Measurements from ENCODE around the gene ZBTB25. TPM values are rescaled to one million over a fixed set of nuclear protein-coding genes. Genes with fewer than 3 reads are reported as not detected.

ZBTB25 gene
- total RNA-seq, 1 experiment from 2014 or later: 26.3 TPM

DNA sequence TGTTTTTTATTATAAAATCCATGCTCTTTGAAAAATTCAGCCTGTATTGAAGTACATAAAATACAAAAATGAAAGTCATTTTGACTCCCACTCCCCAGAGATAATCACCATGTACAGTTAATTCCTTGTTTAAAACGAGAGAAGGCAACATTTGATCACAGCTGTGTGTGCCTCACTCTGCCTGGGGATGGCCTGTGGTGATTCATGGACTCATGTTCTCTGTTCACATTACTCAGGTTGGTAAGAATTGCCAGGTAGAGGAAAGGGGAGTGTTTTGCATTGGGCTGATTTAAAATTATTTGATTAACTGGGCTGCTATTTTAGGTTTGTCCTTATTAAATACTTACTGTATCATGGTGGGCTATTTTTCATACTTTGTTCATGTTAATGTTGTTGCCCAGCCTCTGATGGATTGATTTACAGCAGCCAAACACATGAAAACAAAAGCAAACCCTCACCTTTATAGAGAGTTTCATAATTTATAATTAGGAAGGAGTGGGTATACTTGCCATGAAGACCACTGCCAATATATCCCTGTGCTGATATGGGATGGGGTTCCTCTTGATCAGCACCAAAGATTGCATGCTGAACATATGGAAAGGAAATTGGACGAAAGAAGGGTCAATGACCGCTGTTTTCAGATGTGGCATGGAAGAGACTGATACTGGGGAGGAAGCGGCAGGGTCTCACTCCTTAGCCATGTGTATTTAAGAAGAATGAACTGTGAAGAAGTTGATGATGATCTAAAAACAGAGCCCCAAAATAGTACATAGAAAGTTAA lies 3.9 kb upstream of the ZBTB25 start:
- Histone ChIP-seq H3K27ac (ENCODE audit: low read length) (peak overlapping the region; percentile 96), H3K9ac (ENCODE audit: low read length) (peak overlapping the region; percentile 97), H3K9me2 (replicated peaks; ENCODE audit: insufficient read depth, low read length) (no peaks in the 10 kb centered on the region), H3K9me3 (ENCODE audit: low read length) (no peaks in the 10 kb centered on the region), H3K27me3 (ENCODE audit: low read length) (no peaks in the 10 kb centered on the region), H3K4me1 (ENCODE audit: low read length) (peaks cover 65% of the 10 kb centered on the region), H2AFZ (ENCODE audit: low read length) (no peak overlapping the region), H3K4me2 (ENCODE audit: low read depth, low read length, poor library complexity, severe bottlenecking) (peak overlapping the region; percentile 98), H3K4me3 (ENCODE audit: low read length) (peak overlapping the region; percentile 77), H3K79me2 (ENCODE audit: low read length) (peaks cover 82% of the 10 kb centered on the region), H4K20me1 (ENCODE audit: insufficient read depth, low read depth, low read length) (peaks cover 2% of the 10 kb centered on the region), H3K36me3 (ENCODE audit: insufficient read depth, low read length) (no peaks in the 10 kb centered on the region; the same call in 1 of the 2 replicates)
- DNase-seq: peak; percentile 75

GRCh38 chr14:64506721-64507120 lies 3.1 kb upstream of the ZBTB25 start:
- H3K79me2 ChIP-seq (ENCODE audit: low read length): peaks cover 82% of the 10 kb centered on the region
- no peaks in the 10 kb centered on the region for H3K9me2 ChIP-seq (replicated peaks; ENCODE audit: insufficient read depth, low read length)
- peaks cover 68% of the 10 kb centered on the region for H3K4me1 ChIP-seq (ENCODE audit: low read length)
- H3K27ac ChIP-seq (ENCODE audit: low read length): peak overlapping the region; percentile 96
- no peaks in the 10 kb centered on the region for H3K9me3 ChIP-seq (ENCODE audit: low read length)
- no peaks in the 10 kb centered on the region; the same call in 1 of the 2 replicates for H4K20me1 ChIP-seq (ENCODE audit: insufficient read depth, low read depth, low read length)
- peak overlapping the region; percentile 98 for H3K4me2 ChIP-seq (ENCODE audit: low read depth, low read length, poor library complexity, severe bottlenecking)
- peak; percentile 82 for DNase-seq
- peak overlapping the region; percentile 97 for H3K9ac ChIP-seq (ENCODE audit: low read length)
- H3K4me3 ChIP-seq (ENCODE audit: low read length): peak overlapping the region; percentile 77
- H3K36me3 ChIP-seq (ENCODE audit: insufficient read depth, low read length): no peaks in the 10 kb centered on the region; the same call in 1 of the 2 replicates
- H3K27me3 ChIP-seq (ENCODE audit: low read length): no peaks in the 10 kb centered on the region
- H2AFZ ChIP-seq (ENCODE audit: low read length): no peak overlapping the region

GRCh38 chr14:64504897-64505794 lies 1.5 kb upstream of the ZBTB25 start:
- peaks cover 68% of the 10 kb centered on the region for H3K4me1 ChIP-seq (ENCODE audit: low read length)
- H4K20me1 ChIP-seq (ENCODE audit: insufficient read depth, low read depth, low read length): no peaks in the 10 kb centered on the region; the same call in 1 of the 2 replicates
- H3K4me3 ChIP-seq (ENCODE audit: low read length): peak overlapping the region; percentile 77
- DNase-seq: peak; percentile 99
- peak overlapping the region; percentile 13; the same call in 1 of the 2 replicates for H2AFZ ChIP-seq (ENCODE audit: low read length)
- peak overlapping the region; percentile 98 for H3K4me2 ChIP-seq (ENCODE audit: low read depth, low read length, poor library complexity, severe bottlenecking)
- peak overlapping the region; percentile 96 for H3K27ac ChIP-seq (ENCODE audit: low read length)
- H3K9ac ChIP-seq (ENCODE audit: low read length): peak overlapping the region; percentile 97
- H3K9me2 ChIP-seq (replicated peaks; ENCODE audit: insufficient read depth, low read length): no peaks in the 10 kb centered on the region
- no peaks in the 10 kb centered on the region for H3K27me3 ChIP-seq (ENCODE audit: low read length)
- H3K9me3 ChIP-seq (ENCODE audit: low read length): no peaks in the 10 kb centered on the region
- peaks cover 82% of the 10 kb centered on the region for H3K79me2 ChIP-seq (ENCODE audit: low read length)
- H3K36me3 ChIP-seq (ENCODE audit: insufficient read depth, low read length): no peaks in the 10 kb centered on the region; the same call in 1 of the 2 replicates

GRCh38 chr14:64504310-64504896 lies 765 bp upstream of the ZBTB25 start, which contains the start of gene ZBTB1:
ZBTB1 (plus strand) TSS chr14:64504770; CDS start chr14:64521505, 16,735 bp downstream.
- H3K4me1 ChIP-seq (ENCODE audit: low read length): peaks cover 66% of the 10 kb centered on the region
- H3K27me3 ChIP-seq (ENCODE audit: low read length): no peaks in the 10 kb centered on the region
- peak within 1 kb of the TSS; percentile 97 for H3K9ac ChIP-seq (ENCODE audit: low read length)
- H3K9me2 ChIP-seq (replicated peaks; ENCODE audit: insufficient read depth, low read length): no peaks in the 10 kb centered on the region
- peak within 1 kb of the TSS; percentile 13; the same call in 1 of the 2 replicates for H2AFZ ChIP-seq (ENCODE audit: low read length)
- H3K4me2 ChIP-seq (ENCODE audit: low read depth, low read length, poor library complexity, severe bottlenecking): peak within 1 kb of the TSS; percentile 98
- peak within 1 kb of the TSS; percentile 77 for H3K4me3 ChIP-seq (ENCODE audit: low read length)
- peak within 1 kb of the TSS; percentile 96 for H3K27ac ChIP-seq (ENCODE audit: low read length)
- H3K36me3 ChIP-seq (ENCODE audit: insufficient read depth, low read length): peaks cover 7% of the 10 kb centered on the region
- DNase-seq: peak; percentile 94
- no peaks in the 10 kb centered on the region for H3K9me3 ChIP-seq (ENCODE audit: low read length)
- peaks cover 83% of the 10 kb centered on the region for H3K79me2 ChIP-seq (ENCODE audit: low read length)
- H4K20me1 ChIP-seq (ENCODE audit: insufficient read depth, low read depth, low read length): no peaks in the 10 kb centered on the region; the same call in 1 of the 2 replicates

DNA sequence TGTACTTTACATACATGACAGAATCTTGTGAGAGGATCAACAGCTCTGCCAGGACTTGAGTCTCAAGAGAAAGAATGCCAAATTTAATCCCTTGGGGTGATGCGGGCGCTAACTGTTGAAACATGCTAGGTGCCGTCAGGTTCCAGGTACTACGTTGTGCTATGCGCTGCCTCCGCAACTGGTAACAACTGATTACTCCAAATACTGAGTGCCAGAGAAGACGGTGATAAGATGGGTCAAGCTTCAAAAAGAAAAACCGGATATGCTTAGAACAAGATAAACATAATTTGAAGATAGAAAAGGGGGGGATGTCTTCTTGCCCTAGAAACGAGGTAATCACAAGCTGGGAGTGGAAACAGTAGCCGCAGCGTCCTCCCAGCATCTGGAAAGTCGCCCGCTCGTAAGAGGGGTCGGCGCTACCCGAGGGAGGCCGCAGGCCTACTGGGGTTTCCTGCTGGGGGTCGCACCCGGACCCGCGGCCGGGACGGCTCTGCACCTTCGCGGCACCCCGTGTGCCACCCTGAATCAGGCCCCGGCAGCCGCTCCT lies 678 bp downstream of the ZBTB25 start:
- H2AFZ ChIP-seq (ENCODE audit: low read length): peak overlapping the region; percentile 27; the same call in 1 of the 2 replicates
- peak overlapping the region; percentile 97 for H3K9ac ChIP-seq (ENCODE audit: low read length)
- H3K9me3 ChIP-seq (ENCODE audit: low read length): no peaks in the 10 kb centered on the region
- peak overlapping the region; percentile 77 for H3K4me3 ChIP-seq (ENCODE audit: low read length)
- no peaks in the 10 kb centered on the region for H3K27me3 ChIP-seq (ENCODE audit: low read length)
- peak overlapping the region; percentile 96 for H3K27ac ChIP-seq (ENCODE audit: low read length)
- peaks cover 11% of the 10 kb centered on the region for H3K36me3 ChIP-seq (ENCODE audit: insufficient read depth, low read length)
- DNase-seq: peak; percentile 81
- no peaks in the 10 kb centered on the region; the same call in 1 of the 2 replicates for H4K20me1 ChIP-seq (ENCODE audit: insufficient read depth, low read depth, low read length)
- peaks cover 79% of the 10 kb centered on the region for H3K79me2 ChIP-seq (ENCODE audit: low read length)
- no peaks in the 10 kb centered on the region for H3K9me2 ChIP-seq (replicated peaks; ENCODE audit: insufficient read depth, low read length)
- peaks cover 52% of the 10 kb centered on the region for H3K4me1 ChIP-seq (ENCODE audit: low read length)
- H3K4me2 ChIP-seq (ENCODE audit: low read depth, low read length, poor library complexity, severe bottlenecking): peak overlapping the region; percentile 98

- Histone ChIP-seq H2AFZ (ENCODE audit: low read length) (no peak overlapping the region), H3K79me2 (ENCODE audit: low read length) (peaks cover 79% of the 10 kb centered on the region)
Measured at GRCh38 chr14:64502456-64502855, 1.2 kb downstream of the ZBTB25 start.

DNA sequence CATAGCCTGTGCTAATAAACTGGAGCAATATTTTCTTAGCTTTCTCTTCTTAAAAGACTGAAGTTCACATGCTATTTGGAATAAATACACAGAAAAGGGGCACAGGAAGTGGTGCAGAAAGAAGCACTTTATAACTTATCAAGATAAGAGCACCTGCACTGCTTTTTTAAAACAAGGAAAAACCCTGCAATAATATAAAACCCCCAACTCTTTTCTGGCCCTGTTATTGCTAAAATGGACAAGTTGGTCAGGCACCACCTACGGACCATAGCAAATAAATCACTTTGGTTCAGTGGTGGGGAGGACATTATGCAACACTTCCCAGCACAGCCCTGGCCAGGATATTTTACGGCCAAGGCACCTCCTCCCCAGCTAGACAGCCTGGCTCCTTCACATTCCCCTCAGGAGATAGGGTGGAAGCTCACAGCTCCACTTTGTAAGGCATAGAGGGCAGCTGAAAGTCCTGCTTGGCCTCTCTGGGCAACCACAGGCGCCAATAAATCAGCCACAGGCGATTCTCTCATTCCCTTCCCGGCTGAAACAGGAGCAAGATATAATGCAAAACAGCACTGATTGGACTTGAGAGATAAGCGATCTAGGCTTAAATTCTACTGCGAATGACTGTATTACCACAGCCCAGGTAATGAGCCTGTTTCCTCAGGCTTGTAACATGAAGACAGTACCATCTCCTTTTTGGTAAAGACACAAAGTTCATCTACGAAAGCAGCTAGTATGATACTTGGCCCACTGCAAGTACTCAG lies 2.0 kb downstream of the ZBTB25 start:
- H3K27ac ChIP-seq (ENCODE audit: low read length): peak overlapping the region; percentile 96
- peaks cover 42% of the 10 kb centered on the region for H3K4me1 ChIP-seq (ENCODE audit: low read length)
- peak; percentile 58 for DNase-seq
- peak overlapping the region; percentile 98 for H3K4me2 ChIP-seq (ENCODE audit: low read depth, low read length, poor library complexity, severe bottlenecking)
- no peaks in the 10 kb centered on the region; the same call in 1 of the 2 replicates for H4K20me1 ChIP-seq (ENCODE audit: insufficient read depth, low read depth, low read length)
- H2AFZ ChIP-seq (ENCODE audit: low read length): no peak overlapping the region
- peak overlapping the region; percentile 77 for H3K4me3 ChIP-seq (ENCODE audit: low read length)
- H3K9ac ChIP-seq (ENCODE audit: low read length): peak overlapping the region; percentile 97
- no peaks in the 10 kb centered on the region for H3K27me3 ChIP-seq (ENCODE audit: low read length)
- H3K9me2 ChIP-seq (replicated peaks; ENCODE audit: insufficient read depth, low read length): no peaks in the 10 kb centered on the region
- H3K79me2 ChIP-seq (ENCODE audit: low read length): peaks cover 79% of the 10 kb centered on the region
- H3K9me3 ChIP-seq (ENCODE audit: low read length): no peaks in the 10 kb centered on the region
- H3K36me3 ChIP-seq (ENCODE audit: insufficient read depth, low read length): peaks cover 14% of the 10 kb centered on the region

More at GRCh38 chr14:64502456-64502855, 1.2 kb downstream of the ZBTB25 start:
- peak; percentile 72 for DNase-seq
- peak overlapping the region; percentile 97 for H3K9ac ChIP-seq (ENCODE audit: low read length)
- peaks cover 11% of the 10 kb centered on the region for H3K36me3 ChIP-seq (ENCODE audit: insufficient read depth, low read length)
- H3K4me3 ChIP-seq (ENCODE audit: low read length): peak overlapping the region; percentile 77
- no peaks in the 10 kb centered on the region for H3K9me2 ChIP-seq (replicated peaks; ENCODE audit: insufficient read depth, low read length)
- no peaks in the 10 kb centered on the region for H3K9me3 ChIP-seq (ENCODE audit: low read length)
- H3K4me2 ChIP-seq (ENCODE audit: low read depth, low read length, poor library complexity, severe bottlenecking): peak overlapping the region; percentile 98
- no peaks in the 10 kb centered on the region for H3K27me3 ChIP-seq (ENCODE audit: low read length)
- peak overlapping the region; percentile 96 for H3K27ac ChIP-seq (ENCODE audit: low read length)
- H3K4me1 ChIP-seq (ENCODE audit: low read length): peaks cover 51% of the 10 kb centered on the region
- no peaks in the 10 kb centered on the region; the same call in 1 of the 2 replicates for H4K20me1 ChIP-seq (ENCODE audit: insufficient read depth, low read depth, low read length)
